GM18502 (cell line): ENCODE data around the gene DYNLT2.
A peak's percentile ranks its signal among the peaks of the same experiment; 100 is the strongest.

Source experiments
- ATAC-seq: cut with Tn5 transposase; IDR thresholded peaks from one replicate; pipeline ENCODE4 v1.9.1; 2021; ENCODE audit warnings: mild to moderate bottlenecking; ENCODE audit not compliant: unreplicated experiment, poor library complexity

The DYNLT2 gene

DNA sequence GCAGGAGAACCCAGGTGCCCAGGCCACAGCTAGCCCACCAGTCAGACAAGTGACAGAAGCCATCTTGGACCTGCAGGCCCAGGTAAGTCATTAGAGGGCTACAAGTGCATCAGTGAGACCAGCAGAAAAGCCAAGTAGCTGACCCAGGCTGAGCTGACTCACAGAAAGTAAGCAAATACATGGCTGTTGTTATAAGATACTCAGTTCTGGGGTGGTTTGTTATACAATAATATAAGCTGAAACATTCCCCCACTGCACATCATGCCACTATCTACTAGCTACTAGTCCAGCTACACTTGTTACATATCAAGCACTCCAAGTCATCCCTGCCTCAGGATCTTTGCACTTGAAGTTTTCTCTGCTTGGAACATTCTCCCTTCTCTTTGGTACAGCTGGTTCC lies 10.0 kb downstream of the DYNLT2 start:
- no peak for ATAC-seq

GRCh38 chr6:169738976-169739529 lies 12.3 kb downstream of the DYNLT2 start:
- ATAC-seq, result no peak

GRCh38 chr6:169738204-169738975 lies 13.0 kb downstream of the DYNLT2 start:
- no peak for ATAC-seq

- no peak for ATAC-seq
Measured at GRCh38 chr6:169729961-169730360, 21.4 kb downstream of the DYNLT2 start.

DNA sequence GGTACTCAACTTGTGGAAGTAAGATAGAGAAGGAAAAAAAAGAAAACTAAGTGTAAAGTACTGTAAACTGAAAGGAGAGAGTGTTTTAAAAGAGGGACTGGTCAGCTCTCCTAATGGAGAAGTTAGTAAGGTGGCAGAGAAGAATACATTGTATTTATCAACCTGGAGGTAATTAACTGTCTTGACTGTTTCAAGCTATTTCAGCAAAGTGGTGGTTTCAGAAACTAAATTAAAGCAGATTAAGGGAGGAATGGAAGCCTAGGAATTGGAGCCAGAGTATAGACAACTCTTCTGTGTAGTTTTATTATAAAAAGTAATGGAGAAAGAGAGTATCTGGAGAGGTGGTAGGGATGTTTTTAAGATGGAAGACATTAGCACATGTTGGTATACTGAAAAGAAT lies 24.4 kb downstream of the DYNLT2 start:
- ATAC-seq, result no peak

DNA sequence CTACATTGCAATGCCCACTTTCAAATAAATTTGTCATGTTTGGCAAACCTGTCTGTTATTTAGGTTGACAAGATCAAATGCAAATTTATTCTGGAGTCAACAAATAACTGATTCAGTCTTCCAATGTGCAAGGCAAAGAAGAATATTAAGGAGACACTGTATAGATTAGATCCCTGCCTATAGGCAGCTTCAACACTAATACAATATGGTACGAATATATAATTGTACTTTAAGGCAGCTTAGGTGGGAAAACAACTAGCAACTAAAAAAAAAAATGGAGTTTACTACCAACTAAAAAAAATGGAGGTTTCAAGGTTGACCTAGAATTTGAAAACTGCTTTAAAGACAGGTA lies 25.3 kb downstream of the DYNLT2 start:
- ATAC-seq, result no peak

DNA sequence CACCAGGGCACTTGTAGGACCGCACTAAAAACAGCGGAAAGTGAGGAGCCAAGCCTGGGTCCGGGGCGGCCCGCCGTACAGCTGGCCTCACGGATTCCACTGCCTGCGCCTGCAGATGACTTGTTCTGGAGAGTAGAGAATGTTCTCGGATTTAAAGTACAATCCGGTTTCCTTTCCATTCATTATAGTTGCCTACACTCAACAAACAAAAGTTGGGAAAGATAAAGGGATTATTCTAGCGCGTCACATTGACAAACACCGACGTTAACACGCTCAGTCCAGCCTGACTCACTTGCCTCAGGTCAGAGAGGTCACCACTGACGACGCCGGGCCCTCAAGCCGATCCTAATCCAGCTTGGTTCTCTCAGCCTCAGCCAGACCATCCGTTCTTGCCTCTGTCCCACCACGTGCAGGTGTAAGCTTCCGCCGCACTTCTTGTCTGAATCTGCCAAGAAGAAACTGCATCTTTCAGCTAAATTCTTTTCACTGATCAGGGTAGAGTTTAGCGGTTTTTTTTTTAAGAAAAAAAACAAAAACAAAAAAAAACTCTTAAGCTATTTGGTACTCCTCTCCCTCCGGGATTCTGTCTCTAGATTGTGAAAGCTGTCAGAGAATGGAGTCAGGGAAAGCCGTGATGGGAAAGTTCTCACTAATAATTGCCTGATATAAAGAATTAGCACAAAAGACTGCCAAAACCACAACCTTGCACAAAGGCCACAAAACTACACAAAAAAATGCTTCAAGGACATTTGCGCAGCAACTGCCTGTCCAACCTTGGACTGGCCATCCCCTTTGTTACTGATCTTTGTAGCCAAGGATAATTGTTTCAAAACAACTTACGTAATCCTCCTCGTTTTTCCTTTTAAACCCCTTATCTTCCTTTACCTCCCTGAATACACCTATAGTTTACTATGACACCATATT lies 26.0 kb downstream of the DYNLT2 start:
- ATAC-seq, result peak; percentile 15

- ATAC-seq, result peak; percentile 45
Measured at GRCh38 chr6:169724494-169725124, 26.8 kb downstream of the DYNLT2 start, which contains the start of gene PHF10. Gene PHF10 (minus strand): TSS chr6:169724500. CDS start chr6:169723931, 569 bp downstream.

GRCh38 chr6:169723991-169724493 lies 27.3 kb downstream of the DYNLT2 start:
- ATAC-seq, result peak; percentile 42

DNA sequence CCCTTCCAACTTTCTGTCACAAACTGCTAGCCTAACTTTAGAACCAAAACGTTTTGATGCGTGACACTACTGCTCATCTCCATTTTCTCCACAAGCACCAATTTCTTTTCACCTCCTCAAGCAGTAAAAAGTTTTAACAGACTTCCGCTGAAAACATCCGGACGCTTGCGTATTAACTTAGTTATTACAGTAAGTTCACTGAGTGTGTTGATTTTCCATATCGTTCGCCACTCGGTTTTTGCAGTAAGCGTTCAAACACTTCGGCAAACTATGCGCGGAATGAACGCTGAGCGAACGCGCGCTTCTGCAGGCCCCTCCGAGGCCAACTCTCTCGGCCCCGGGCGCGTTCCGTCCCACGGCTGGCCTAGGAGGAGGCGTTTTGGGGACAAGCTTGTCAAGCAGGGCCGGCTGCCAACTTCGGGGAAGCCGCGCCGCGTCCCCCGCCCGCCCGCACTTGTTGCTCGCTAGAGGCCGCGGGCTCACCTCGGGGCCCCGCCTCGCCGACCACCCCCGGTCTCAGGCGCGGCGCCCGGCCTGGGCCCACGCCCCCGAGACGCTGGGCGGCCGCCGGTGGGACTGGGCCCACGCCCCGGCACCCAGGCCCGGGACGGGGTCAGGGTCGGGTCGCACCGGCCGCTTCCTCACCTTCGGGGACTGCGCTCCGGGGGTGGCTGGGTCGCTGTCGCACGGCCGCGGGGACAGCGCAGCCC lies 28.0 kb downstream of the DYNLT2 start:
- peak; percentile 44 for ATAC-seq

GRCh38 chr6:169722362-169723199 lies 28.8 kb downstream of the DYNLT2 start:
- peak; percentile 29 for ATAC-seq

DNA sequence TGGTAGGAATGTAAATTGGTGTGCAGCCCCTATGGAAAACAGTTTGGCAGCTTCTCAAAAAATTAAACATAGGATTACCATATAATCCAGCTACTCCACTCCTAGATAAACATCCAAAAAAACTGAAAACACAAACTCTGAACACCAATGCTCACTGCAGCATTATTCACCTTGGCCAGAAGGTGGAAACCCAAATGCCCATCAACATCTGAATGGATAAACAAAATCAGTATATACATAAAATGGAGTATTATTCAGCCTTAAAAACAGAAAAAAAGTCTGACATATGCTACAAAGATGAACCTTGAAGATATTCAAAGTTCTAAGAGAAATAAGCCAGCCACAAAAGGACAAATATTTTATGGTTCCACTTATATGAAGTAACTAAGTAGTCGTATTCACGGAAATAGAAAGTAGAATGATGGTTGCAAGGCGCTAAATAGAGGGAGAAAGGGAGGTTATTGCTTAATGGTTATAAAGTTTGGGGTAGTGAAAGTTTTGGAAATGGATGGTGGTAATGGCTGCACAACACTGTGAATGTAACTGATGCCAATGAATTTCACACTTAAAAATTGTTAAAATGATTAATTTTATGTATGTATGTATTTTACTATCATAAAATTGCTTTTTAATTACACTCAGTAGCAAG lies 31.0 kb downstream of the DYNLT2 start:
- no peak for ATAC-seq

GRCh38 chr6:169719117-169719516 lies 32.3 kb downstream of the DYNLT2 start:
- ATAC-seq, result no peak

DNA sequence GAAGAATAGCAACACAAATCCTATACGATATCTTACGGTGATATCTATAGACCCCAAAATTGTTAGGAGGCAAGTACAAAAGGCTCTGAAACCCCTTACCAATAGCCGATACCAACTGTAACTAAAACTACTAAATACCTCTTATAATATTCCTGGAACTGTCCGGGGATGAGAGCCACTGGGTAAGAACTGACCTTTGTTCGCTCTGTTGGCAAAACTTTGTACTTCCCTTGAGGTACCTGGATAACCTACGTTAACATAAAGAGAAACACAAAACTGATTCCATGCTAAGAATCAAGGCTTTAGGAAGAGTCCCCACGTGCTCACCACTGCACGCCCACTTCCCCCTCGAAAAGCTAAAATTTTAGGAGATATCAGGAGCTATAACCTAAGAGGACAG lies 36.8 kb downstream of the DYNLT2 start:
- no peak for ATAC-seq

DNA sequence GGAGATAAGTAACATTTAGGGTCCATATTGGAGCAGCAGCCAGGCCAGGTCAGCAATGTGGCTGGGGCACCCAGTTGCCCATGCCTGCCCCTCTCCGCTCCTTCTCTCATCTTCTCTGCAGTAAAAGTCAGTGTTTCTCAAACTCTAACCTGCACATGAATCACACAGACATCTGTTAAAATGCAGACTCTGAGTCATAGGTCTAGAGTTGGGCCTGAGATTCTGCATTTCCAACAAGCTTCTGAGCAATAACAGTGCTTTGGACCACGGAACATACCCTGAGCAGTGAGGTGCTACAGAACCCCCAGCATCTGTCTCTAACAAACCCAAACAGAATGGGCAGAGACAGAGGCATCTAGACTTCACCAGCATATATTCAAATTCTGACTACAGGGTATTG lies 37.2 kb downstream of the DYNLT2 start:
- no peak for ATAC-seq

GRCh38 chr6:169710009-169710408 lies 41.4 kb downstream of the DYNLT2 start:
- ATAC-seq, result no peak

GRCh38 chr6:169709293-169709692 lies 42.1 kb downstream of the DYNLT2 start:
- peak; percentile 54 for ATAC-seq

GRCh38 chr6:169707772-169708171 lies 43.6 kb downstream of the DYNLT2 start:
- ATAC-seq, result no peak
